HepG2 (cell line): Measurements from ENCODE around the gene TRAF5. TPM values are rescaled to one million over a fixed set of nuclear protein-coding genes. Genes with fewer than 3 reads are reported as not detected.

Source experiments
- ATAC-seq: fragments of 200-7000 bp; cut with Tn5 transposase; 3 replicates; pipeline ENCODE4 v1.9.1; 2020; ENCODE audit warnings: mild to moderate bottlenecking, moderate library complexity
- BruUV-seq: library from RNA; stranded (reverse); fragments of 400-500 nt; replicated peaks from 2 replicates; lab custom pipeline; 2021; lab: Mats Ljungman, UMichigan
- CTCF ChIA-PET: fragments of 300-600 bp; formaldehyde crosslinking; extraction: SDS; loops from one replicate; lab custom pipeline; 2021; ENCODE audit warnings: low total read pairs, inconsistent platforms, low intra/inter-chr PET ratio; lab: Yijun Ruan, JAX
- POLR2A ChIA-PET: fragments of 350-600 bp; sonication (Branson Sonifier 250); formaldehyde crosslinking; loops from one replicate; lab custom pipeline; 2020; ENCODE audit warnings: antibody characterized with exemption, inconsistent platforms; lab: Yijun Ruan, JAX
- DNase-seq: peaks from one replicate; pipeline ENCODE4 v3.0.0-alpha.2; 2015; ENCODE audit warnings: low spot score
- FAIRE-seq: peaks from 3 replicates; lab custom pipeline; 2011; peaks lifted over from hg19 to GRCh38; lab: Jason Lieb, UNC
- H2AFZ ChIP-seq: one replicate; pipeline ENCODE4 v1.6.1; 2011; ENCODE audit warnings: low read length, inconsistent platforms
- H3K27ac ChIP-seq: fragments of 300-600 bp; 3 replicates; pipeline ENCODE4 v1.8.0; 2011; ENCODE audit warnings: mixed run types, mild to moderate bottlenecking, mixed read lengths, low read length, inconsistent platforms; ENCODE audit not compliant: insufficient read depth; ENCODE audit errors: extremely low read length
- H3K27me3 ChIP-seq, 2 experiments: fragments of 200-600 bp in 1 of 2; 2 replicates in 1 of 2; 3 replicates in 1 of 2; pipeline versions ENCODE4 v1.6.0 to v1.8.0; 2011; ENCODE audit warnings: low read length in 2 of 2, mild to moderate bottlenecking in 2 of 2, moderate library complexity in 2 of 2, inconsistent platforms in 1 of 2; ENCODE audit not compliant: insufficient read depth in 2 of 2, control insufficient read depth in 1 of 2
- H3K36me3 ChIP-seq, 2 experiments: fragments of 200-600 bp in 1 of 2; replicated peaks in 1 of 2; 2 replicates in 1 of 2; 3 replicates in 1 of 2; pipeline versions ENCODE4 v1.5.1 to v1.8.0; 2011; ENCODE audit warnings: low read length in 2 of 2, inconsistent platforms in 1 of 2; ENCODE audit not compliant: insufficient read depth in 2 of 2, control insufficient read depth in 1 of 2
- H3K4me1 ChIP-seq: 2 replicates; pipeline ENCODE4 v1.5.1; 2012; ENCODE audit warnings: low read length, inconsistent platforms; ENCODE audit not compliant: insufficient read depth
- H3K4me2 ChIP-seq: 2 replicates; pipeline ENCODE4 v1.6.0; 2011; ENCODE audit warnings: low read depth, low read length, inconsistent platforms
- H3K4me3 ChIP-seq, 3 experiments: fragments of 200-600 bp in 1 of 3; sonication (generic), shearing (Covaris generic) in 1 of 3; replicated peaks in 1 of 3; 2 replicates each; pipeline ENCODE4 v1.5.1; 2011 to 2016; ENCODE audit warnings: low read length in 3 of 3, inconsistent platforms in 2 of 3, low read depth in 2 of 3, mild to moderate bottlenecking in 2 of 3, control low read depth in 1 of 3, mixed read lengths in 1 of 3; ENCODE audit not compliant: insufficient read depth in 1 of 3
- H3K79me2 ChIP-seq: one replicate; pipeline ENCODE4 v1.6.1; 2011; ENCODE audit warnings: low read length, inconsistent platforms; ENCODE audit not compliant: insufficient read depth
- H3K9ac ChIP-seq: 2 replicates; pipeline ENCODE4 v1.6.0; 2011; ENCODE audit warnings: mild to moderate bottlenecking, low read depth, low read length, inconsistent platforms; ENCODE audit not compliant: insufficient read depth
- H3K9me3 ChIP-seq: 2 replicates; pipeline ENCODE4 v1.5.1; 2012; ENCODE audit warnings: mild to moderate bottlenecking, low read length
- H4K20me1 ChIP-seq: 2 replicates; pipeline ENCODE4 v1.6.0; 2011; ENCODE audit warnings: inconsistent platforms, mild to moderate bottlenecking, low read length, moderate library complexity; ENCODE audit not compliant: insufficient read depth
- ASH2L ChIP-seq: fragments of 300-600, 200-600 bp; sonication (generic); IDR thresholded peaks from 2 replicates; pipeline ENCODE4 v1.7.0; 2017; ENCODE audit warnings: low read depth, mild to moderate bottlenecking, moderate library complexity, mixed read lengths, low read length; ENCODE audit not compliant: insufficient read length
- FOXC1 ChIP-seq: sonication (generic); formaldehyde crosslinking; IDR thresholded peaks from 2 replicates; pipeline ENCODE4 v1.8.0; 2022; ENCODE audit warnings: mild to moderate bottlenecking, missing genetic modification reagents, borderline replicate concordance
- KLF16 ChIP-seq, 2 experiments: sonication (generic) in 1 of 2; formaldehyde crosslinking in 1 of 2; IDR thresholded peaks; 2 replicates each; pipeline versions ENCODE4 v1.6.1 to v1.8.0; 2016 to 2023; ENCODE audit warnings: missing genetic modification reagents in 2 of 2, missing compliant biosample characterization in 1 of 2
- NR2F6 ChIP-seq, 2 experiments: IDR thresholded peaks; 2 replicates each; pipeline ENCODE4 v1.6.1; 2016; ENCODE audit warnings: antibody characterized with exemption in 1 of 2, mild to moderate bottlenecking in 1 of 2
- ONECUT2 ChIP-seq: sonication (generic); formaldehyde crosslinking; IDR thresholded peaks from 2 replicates; pipeline ENCODE4 v1.4.0; 2020; ENCODE audit warnings: missing genetic modification reagents
- SIX1 ChIP-seq: sonication (generic); formaldehyde crosslinking; IDR thresholded peaks from 2 replicates; pipeline ENCODE4 v1.4.0; 2020; ENCODE audit warnings: missing genetic modification reagents, borderline replicate concordance
- TAF1 ChIP-seq: sonication (generic); formaldehyde crosslinking; IDR thresholded peaks from 2 replicates; pipeline ENCODE4 v1.4.0; 2020; ENCODE audit warnings: missing genetic modification reagents
- TEAD3 ChIP-seq: optimal IDR thresholded peaks from 2 replicates; pipeline ENCODE3; 2016; ENCODE audit warnings: borderline replicate concordance
- ZNF263 ChIP-seq: sonication (generic); formaldehyde crosslinking; IDR thresholded peaks from 2 replicates; pipeline ENCODE4 v1.4.0; 2020; ENCODE audit warnings: missing genetic modification reagents
- ZNF333 ChIP-seq: sonication (generic); formaldehyde crosslinking; IDR thresholded peaks from 2 replicates; pipeline ENCODE4 v1.4.0; 2020; ENCODE audit warnings: mild to moderate bottlenecking, missing genetic modification reagents, borderline replicate concordance
- ZNF431 ChIP-seq: sonication (generic); formaldehyde crosslinking; IDR thresholded peaks from 2 replicates; pipeline ENCODE4 v1.9.0; 2022; ENCODE audit warnings: missing genetic modification reagents, low read depth, mild to moderate bottlenecking, borderline replicate concordance
- ZNF577 ChIP-seq: sonication (generic); formaldehyde crosslinking; IDR thresholded peaks from 2 replicates; pipeline ENCODE4 v1.4.0; 2020; ENCODE audit warnings: mild to moderate bottlenecking, low read depth, missing genetic modification reagents, borderline replicate concordance
- ZNF652 ChIP-seq: IDR thresholded peaks from 2 replicates; pipeline ENCODE4 v1.6.1; 2016; ENCODE audit warnings: low read depth, borderline replicate concordance
- ZSCAN30 ChIP-seq: sonication (generic); formaldehyde crosslinking; IDR thresholded peaks from 2 replicates; pipeline ENCODE4 v1.5.0; 2020; ENCODE audit warnings: mild to moderate bottlenecking, missing genetic modification reagents
- WGBS: methylation state at CpG from one replicate; pipeline ENCODE4 v1.1.6; 2017; ENCODE audit warnings: low lambda C conversion rate; 5-methylcytosine and 5-hydroxymethylcytosine counted together
- in situ Hi-C: cut with HindIII; loops from 2 replicates; pipeline ENCODE4 v1.10.0; 2017; ENCODE audit warnings: low pct_unique_long_range_greater_than_20kb; ENCODE audit not compliant: extremely low pct_ligation_motif_present
- intact Hi-C: fragments of 100-400 bp; cut with micrococcal nuclease; formaldehyde crosslinking; loops from one replicate; pipeline ENCODE4 v1.10.0; 2022; ENCODE audit not compliant: unreplicated experiment
- polyA plus RNA-seq, 8 experiments: library from polyadenylated mRNA; depleted of rRNA in 3 of 8; stranded (reverse) in 7 of 8; unstranded in 1 of 8; fragments of >200 nt; fragmentation: Illumina TruSeq in 4 of 8; extraction: Trizol in 4 of 8; gene quantifications; 2 replicates each; pipeline versions ENCODE4 v1.2.1 to v1.2.3, GENCODE V29; 2011 to 2016; ENCODE audit warnings: low read depth in 4 of 8, missing spikeins in 1 of 8, mixed read lengths in 1 of 8; ENCODE audit not compliant: insufficient read depth in 1 of 8
- total RNA-seq, 5 experiments: library from RNA; depleted of rRNA; stranded (reverse); fragments of >200 nt; fragmentation: Illumina TruSeq; extraction: Trizol; gene quantifications; 2 replicates each; pipeline ENCODE4 v1.2.3, GENCODE V29; 2016; ENCODE audit warnings: low read depth in 1 of 5
- TF ChIP-seq, protein P1 (sequence below): sonication (generic); formaldehyde crosslinking; IDR thresholded peaks from 2 replicates; pipeline ENCODE4 v1.5.0; 2020; ENCODE audit warnings: missing genetic modification reagents
- TF ChIP-seq, protein P2 (sequence below): sonication (generic); formaldehyde crosslinking; conservative IDR thresholded peaks from 2 replicates; pipeline ENCODE4 v1.5.0; 2020; ENCODE audit warnings: missing genetic modification reagents
- TF ChIP-seq, protein P3 (sequence below): sonication (generic); formaldehyde crosslinking; IDR thresholded peaks from 2 replicates; pipeline ENCODE4 v1.4.0; 2020; ENCODE audit warnings: missing genetic modification reagents

The TRAF5 gene
- total and polyA plus RNA-seq, 2 of the 13 experiments (the other 11 are each of a cell fraction or from before 2014, with no cell fraction given) = 0.27 to 1.6 TPM

DNA sequence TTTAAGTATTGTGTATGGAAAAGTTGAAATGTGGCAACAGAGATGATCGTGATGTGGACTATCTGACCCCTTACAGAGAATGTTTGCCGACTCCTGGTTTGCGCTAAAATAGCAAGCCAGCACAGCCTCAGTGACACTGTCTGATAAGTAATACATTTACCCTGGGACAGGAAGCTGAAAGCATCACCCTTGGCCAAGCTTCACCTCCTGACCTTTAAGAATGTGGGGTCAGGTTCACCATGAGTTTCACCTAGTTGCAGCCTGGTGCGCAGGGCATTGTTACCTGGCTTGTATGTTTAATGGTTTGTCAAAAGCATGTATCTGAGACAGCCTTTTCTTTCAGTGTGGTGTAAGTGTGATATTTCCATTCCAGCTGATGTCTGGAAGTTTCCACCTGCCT is 29.2 kb downstream of the TRAF5 start (continued):
- TF ChIP-seq, protein P1, sequence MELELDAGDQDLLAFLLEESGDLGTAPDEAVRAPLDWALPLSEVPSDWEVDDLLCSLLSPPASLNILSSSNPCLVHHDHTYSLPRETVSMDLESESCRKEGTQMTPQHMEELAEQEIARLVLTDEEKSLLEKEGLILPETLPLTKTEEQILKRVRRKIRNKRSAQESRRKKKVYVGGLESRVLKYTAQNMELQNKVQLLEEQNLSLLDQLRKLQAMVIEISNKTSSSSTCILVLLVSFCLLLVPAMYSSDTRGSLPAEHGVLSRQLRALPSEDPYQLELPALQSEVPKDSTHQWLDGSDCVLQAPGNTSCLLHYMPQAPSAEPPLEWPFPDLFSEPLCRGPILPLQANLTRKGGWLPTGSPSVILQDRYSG (CRISPR knock-in tag) = no peak
- TF ChIP-seq KLF16 (CRISPR knock-in tag; IDR thresholded peaks at IDR 0.05) = no peak
- TF ChIP-seq ONECUT2 (CRISPR knock-in tag) = no peak
- TF ChIP-seq ZNF431 = no peak
- no peak for TF ChIP-seq ZNF333 (CRISPR knock-in tag)
- TF ChIP-seq ASH2L = no peak
- peak; percentile 33 for TF ChIP-seq TEAD3 (CRISPR knock-in tag)
- no peak for TF ChIP-seq ZSCAN30 (CRISPR knock-in tag)
- no peak for TF ChIP-seq ZNF577 (CRISPR knock-in tag)
- TF ChIP-seq NR2F6 (IDR thresholded peaks at IDR 0.05) = peak; percentile 63
- TF ChIP-seq NR2F6 (CRISPR knock-in tag; IDR thresholded peaks at IDR 0.05) = peak; percentile 62; the same call in 1 of the 2 replicates
- no peak for TF ChIP-seq TAF1

DNA sequence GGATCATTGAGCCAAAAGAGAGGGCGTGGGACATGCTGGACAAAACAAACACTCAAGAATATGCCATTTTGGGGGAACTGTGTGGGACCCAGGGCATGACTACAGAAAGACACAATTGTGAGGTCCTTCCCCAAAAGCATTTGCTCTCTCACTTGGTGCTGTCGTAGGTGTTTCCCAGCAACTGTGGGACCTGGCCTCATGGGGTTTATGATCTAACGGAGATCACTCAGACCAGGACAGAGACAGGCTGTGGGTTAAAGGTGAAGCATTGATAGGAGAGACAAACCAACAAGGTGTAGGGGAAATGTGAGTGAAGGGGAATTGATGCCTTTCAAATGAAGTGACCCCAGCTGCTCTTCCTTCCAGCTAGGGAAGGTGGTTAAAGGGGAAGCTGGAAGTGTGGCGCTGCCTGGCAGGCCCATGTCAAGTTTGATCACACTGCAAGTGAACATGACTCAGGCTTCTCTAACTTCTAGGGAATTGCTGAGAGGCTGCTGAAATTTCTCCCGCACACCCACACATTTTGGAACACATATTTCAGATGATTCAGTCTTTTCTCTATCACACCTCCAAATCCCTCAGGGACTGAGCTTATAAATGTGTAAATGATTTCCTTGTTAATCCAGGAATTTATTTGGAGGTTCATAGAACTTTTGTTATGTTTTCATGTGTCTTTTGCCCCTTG is 30.2 kb downstream of the TRAF5 start:
- Histone ChIP-seq H3K4me2 (no peak overlapping the region), H3K9ac (no peak overlapping the region), H3K4me1 (peaks cover 39% of the 10 kb centered on the region), H3K27ac (no peak overlapping the region), H3K36me3 (no peaks in the 10 kb centered on the region), H3K79me2 (no peaks in the 10 kb centered on the region), H3K9me3 (no peaks in the 10 kb centered on the region), H3K27me3 (no peaks in the 10 kb centered on the region), H2AFZ (no peak overlapping the region), H3K4me3 (no peak overlapping the region), H4K20me1 (no peaks in the 10 kb centered on the region)
- DNase-seq = no peak
- CTCF ChIA-PET = no interaction called here
- no peak for FAIRE-seq
- ATAC-seq = no peak
- 73% methylated on average over 5 of the region's 5 CpGs for WGBS
- intact Hi-C loops (no loop called here), in situ Hi-C loops (no loop called here)
- POLR2A ChIA-PET = no interaction called here
- BruUV-seq = no TSS peak
- TF ChIP-seq, protein P2, sequence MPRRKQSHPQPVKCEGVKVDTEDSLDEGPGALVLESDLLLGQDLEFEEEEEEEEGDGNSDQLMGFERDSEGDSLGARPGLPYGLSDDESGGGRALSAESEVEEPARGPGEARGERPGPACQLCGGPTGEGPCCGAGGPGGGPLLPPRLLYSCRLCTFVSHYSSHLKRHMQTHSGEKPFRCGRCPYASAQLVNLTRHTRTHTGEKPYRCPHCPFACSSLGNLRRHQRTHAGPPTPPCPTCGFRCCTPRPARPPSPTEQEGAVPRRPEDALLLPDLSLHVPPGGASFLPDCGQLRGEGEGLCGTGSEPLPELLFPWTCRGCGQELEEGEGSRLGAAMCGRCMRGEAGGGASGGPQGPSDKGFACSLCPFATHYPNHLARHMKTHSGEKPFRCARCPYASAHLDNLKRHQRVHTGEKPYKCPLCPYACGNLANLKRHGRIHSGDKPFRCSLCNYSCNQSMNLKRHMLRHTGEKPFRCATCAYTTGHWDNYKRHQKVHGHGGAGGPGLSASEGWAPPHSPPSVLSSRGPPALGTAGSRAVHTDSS (CRISPR knock-in tag) = no peak
- TF ChIP-seq ZNF652 (CRISPR knock-in tag) = no peak
- no peak for TF ChIP-seq ZNF263 (CRISPR knock-in tag)
- TF ChIP-seq, protein P3, sequence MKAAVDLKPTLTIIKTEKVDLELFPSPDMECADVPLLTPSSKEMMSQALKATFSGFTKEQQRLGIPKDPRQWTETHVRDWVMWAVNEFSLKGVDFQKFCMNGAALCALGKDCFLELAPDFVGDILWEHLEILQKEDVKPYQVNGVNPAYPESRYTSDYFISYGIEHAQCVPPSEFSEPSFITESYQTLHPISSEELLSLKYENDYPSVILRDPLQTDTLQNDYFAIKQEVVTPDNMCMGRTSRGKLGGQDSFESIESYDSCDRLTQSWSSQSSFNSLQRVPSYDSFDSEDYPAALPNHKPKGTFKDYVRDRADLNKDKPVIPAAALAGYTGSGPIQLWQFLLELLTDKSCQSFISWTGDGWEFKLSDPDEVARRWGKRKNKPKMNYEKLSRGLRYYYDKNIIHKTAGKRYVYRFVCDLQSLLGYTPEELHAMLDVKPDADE (CRISPR knock-in tag) = no peak
- TF ChIP-seq SIX1 (CRISPR knock-in tag) = no peak
- no peak for TF ChIP-seq FOXC1 (CRISPR knock-in tag)
